Activated CD4-positive, alpha-beta T cell treated with anti-CD3 and anti-CD28 coated beads for 4 hours (primary cell): Measurements from ENCODE around the gene PPP1R12B.
A peak's percentile ranks its signal among the peaks of the same experiment; 100 is the strongest.
"Not testable (repeated sequence)": the region's sequence is repeated elsewhere in the genome, so short reads cannot be mapped to it uniquely, and the experiment has no call there.

Experiments
- DNase-seq, 2 donors: peaks; one replicate each; pipeline ENCODE4 v3.0.0-alpha.2; 2020

Gene PPP1R12B

DNA sequence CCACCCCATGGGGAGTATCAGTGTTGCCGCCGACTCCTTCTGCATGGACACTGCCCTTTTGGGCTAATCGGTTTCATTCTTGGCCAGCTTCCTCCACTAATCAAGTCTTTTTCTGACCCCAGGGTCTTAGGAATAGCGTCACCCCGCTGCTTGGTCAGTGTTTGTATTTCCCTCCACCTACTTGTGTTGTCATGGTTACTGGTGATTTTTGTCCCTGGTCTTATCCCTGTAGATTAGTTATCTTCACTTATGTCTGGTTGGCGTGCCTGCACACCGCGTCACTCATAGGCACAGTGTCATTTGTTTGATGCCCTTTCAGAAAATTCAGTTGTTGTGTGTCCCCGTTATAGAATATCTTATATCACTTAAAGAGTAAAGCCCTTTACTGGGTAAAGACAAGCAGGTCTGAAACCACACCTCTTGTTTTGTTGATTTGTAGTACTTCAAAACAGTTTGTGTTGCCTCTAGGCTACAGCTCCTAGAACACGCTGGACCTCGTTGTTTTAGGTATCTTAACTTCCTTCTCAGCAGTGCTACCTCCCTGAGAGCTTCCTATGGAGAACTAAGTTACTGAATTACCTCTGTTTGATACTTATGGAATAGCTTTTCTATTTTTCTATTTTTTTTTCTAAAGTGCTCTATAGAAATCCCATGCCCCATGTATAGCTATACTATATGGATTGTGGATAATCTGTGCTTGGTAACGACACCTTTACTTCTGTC is 868 bp downstream of the PPP1R12B start:
- peak in 1 of 2 donors; percentile 5 for DNase-seq

DNA sequence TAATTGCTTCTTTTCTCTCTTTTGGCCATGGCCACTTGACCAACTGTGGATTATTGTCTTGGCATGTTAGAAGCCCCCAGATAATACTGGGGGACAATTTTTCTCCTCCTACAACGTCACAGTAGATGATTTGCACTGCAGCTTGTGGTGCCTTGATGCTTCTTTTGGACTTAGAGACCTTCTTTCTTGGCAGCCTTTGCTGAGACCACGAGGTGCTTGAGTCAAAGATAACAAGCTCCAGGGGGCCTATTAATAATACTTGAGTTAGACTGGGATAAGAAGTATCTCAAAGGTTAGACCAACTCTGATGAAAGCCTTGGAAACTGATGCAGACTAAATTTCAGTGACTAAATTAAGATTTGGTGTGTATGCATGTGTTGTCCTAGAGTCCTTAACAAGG is 3.2 kb downstream of the PPP1R12B start:
- no peak for DNase-seq

DNA sequence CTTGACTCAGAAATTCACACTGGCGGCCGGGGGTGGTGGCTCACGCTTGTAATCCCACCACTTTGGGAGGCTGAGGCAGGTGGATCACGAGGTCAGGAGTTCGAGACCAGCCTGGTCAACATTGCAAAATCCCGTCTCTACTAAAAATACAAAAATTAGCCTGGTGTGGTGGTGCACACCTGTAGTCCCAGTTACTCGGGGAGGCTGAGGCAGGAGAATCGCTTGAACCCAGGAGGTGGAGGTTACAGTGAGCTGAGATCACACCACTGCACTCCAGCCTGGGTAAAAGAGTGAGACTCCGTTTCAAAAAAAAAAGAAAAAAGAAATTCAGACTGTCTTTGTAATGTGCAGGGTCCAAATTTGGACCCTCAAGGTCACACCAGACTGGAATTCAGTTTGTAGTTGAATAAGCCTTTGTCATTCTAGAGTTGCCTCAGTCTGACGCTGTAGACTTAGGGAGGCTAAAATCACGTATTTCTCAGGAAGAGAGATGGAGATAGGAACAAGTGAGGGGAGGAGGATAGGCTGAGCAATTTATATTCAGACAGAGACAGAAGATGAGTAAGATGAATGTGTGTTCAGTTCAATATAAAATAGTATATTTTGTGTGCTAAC is 4.2 kb downstream of the PPP1R12B start:
- DNase-seq = not testable (repeated sequence)

DNA sequence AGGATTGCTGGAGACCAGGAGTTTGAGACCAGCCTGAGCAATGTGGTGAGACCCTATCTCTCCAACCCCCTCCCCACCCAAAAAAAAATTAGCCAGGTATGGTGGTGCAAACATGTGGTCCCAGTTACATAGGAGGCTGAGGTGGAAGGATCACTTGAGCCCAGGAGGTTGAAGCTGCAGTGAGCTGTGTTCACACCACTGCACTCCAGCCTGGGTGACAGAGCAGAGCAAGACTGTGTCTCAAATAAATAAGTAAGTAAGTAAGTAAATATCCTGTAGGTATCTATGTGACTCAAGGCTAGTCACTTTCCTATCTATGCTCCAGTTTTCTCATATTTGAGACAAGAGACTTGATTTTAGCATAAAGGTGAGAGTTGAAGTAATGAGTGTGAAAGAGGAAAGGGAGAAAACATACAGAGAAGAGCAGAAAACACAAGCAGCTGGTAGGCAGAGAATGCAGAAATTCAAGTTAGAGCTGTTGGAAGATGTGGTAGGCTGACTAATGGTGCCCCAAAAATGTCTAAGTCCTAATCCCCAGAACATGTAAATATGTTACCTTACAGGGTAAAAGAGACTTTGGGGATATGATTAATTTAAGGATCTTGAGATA is 7.5 kb downstream of the PPP1R12B start:
- no peak for DNase-seq

DNA sequence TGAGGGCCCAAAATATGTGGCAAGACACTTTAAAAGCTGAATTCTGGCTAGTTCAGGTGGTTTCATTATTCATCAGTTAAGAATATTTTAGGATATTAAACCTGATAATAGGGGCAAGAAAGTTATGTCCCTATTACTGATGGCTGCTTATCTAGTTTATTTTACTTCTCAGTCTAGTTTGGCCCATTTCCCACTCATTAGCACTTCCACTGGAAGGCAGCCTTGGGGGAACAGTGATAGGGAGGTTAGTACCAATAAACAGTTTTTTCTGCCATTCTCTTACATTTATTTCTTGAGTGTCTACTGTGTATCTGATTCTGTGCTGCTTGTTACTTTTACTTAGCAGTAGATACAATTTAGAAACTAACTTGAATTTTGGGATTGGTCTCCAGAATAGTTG is 9.0 kb downstream of the PPP1R12B start:
- DNase-seq = no peak

DNA sequence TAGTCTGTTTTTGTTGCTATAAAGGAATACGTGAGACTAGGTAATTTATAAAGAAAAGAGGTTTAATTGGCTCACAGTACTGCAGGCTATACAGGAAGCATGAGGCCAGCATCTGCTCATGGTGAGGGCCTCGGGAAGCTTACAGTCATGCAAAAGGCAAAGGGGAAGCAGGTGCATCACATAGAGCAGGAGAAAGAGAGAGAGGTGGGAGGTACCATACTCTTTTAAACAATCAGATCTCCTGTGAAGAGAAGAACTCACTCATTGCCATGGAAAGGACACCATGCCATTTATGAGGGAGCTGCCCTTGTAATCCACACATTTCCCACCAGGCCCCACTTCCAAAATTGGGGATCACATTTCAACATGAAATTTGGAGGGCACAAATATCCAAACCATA is 12.7 kb downstream of the PPP1R12B start:
- DNase-seq = no peak

DNA sequence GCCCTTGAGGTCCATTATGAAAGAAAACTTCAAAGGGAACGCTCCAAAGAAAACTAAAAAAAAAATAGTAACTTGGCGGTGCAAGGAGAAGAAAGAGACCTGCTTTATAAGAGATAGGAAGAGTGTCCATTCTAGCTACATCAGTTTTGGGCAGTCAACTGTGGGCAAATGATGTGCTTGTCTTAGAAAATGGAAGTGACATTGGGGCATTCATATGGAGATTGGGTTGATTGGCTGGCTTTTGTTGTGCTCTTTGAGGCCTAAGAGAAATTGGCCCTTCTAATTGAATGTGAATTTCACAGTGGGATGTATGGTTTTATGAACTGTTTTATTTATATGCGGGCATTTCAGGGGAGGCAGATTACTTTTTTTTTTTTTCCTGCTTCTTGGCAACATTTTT is 13.2 kb downstream of the PPP1R12B start:
- no peak for DNase-seq

DNA sequence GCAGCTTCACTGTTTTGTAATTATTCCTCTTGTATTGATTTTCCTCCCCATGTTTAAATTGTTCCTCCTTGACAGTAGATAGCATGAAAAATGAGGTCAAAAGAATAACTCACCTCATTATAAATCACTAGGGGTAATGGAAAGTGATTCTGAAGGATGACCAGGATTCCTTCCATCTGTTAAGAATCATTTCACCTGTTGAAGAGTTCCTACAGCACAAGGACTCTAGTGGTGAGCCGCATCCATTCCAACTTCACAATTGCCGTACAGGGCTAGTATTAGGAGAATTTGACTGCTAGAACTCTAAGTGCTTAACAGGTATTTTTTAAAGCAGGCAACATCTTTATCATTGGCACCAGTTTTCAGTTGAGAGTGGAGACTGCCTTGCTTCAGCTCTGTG is 13.7 kb downstream of the PPP1R12B start:
- no peak for DNase-seq

DNA sequence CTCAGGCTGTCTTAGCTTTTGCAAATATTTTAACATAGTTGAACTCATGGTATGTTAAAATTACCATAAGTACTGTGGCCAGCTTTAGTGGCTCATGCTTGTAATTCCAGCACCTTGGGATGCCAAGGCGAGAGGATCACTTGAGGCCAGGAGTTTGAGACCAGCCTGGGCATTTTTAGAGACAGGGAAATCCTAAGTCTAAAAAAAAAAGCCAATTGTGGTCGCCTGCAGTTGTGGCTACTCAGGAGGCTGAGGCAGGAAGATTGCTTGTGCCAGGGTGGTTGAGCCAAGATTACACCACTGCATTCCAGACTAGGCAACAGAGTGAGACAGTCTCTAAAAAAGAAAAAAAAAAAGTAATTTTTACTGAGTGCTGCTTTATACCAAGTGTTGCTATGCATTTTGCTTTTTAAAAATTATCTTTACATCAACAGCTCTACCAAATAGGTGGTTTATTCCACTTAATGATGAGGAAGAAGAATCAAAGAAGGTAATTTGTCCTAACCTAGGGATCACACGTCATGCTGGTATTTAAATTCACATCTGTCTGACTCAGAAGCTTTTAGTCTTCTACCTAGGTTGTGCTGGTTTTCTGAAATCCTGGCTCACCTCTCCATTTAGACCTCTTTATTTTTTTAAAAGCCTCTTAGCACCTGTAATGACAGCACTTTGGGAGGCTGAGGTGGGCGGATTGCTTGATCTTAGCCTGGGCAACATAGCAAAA is 16.8 kb downstream of the PPP1R12B start:
- DNase-seq = no peak

DNA sequence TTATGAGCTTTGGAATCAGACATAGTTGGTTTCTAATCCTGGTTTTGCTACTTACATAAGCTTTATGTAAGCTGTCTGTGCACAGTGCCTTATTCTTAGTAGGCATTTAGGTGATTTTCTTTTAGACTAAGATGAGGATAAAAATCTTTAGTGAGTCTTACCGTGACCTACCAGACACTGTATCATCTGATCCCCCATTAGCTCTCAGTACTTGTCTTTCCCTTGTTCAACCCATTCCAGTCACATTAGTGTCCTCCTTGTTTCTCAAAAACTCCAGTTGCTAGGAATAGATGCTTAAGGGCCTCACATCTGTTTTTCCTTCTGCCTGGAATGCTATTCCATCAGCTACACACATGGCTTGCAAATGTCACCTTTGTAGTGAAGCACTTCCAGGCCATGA is 18.8 kb downstream of the PPP1R12B start:
- DNase-seq = no peak

DNA sequence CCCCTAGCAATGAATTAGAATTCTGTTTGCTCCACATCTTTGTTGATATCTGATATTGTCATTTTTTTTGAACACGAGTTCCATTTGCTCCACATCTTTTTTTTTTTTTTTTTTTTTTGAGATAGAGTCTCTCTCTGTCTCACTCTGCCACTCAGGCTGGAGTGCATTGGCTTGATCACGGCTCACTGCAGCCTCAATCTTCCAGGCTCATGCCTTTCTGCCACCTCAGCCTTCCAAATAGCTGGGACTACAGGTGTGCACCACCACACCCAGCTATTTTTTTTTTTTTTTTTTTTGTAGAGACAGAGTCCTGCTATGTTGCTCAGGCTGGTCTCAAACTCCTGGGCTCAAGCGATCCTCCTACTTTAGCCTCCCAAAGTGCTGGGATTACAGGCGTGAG is 22.4 kb downstream of the PPP1R12B start:
- DNase-seq = not testable (repeated sequence)

DNA sequence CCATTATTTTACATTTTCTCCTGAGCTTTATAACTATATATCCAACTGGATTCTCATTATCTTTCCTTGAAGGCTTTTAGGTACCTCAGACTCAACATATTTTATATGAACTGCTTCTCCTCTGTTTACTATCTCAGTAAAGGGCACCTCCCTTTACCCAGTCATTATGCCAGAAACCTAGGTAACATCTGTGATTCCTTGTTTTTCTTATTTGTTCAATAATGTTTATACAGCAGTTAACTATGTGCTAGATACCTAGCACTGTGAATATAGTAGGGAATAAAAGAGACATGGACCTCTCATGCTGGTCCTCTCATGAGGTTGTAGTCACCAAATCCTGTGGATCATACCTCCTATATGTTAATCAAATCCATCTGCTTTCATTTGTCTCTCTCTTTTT is 25.6 kb downstream of the PPP1R12B start:
- no peak for DNase-seq

DNA sequence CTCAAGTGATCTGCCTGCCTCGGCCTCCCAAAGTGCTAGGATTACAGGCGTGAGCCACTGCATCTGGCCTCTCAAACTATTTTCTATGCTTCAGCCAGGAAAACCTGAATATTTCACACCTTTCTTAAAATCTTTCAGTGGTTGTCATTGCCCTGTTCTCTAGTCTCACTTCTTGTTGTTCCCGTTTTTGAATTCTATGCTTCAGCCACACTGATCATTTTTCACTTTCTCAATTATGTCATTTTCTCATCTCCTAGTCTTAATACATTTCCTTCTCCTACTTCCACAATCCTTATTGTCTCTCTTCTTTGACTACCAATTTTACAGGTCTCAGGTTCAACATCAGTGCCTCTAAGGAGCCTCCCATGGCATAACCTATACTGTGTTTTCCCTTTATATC is 26.7 kb downstream of the PPP1R12B start:
- not testable (repeated sequence) for DNase-seq

DNA sequence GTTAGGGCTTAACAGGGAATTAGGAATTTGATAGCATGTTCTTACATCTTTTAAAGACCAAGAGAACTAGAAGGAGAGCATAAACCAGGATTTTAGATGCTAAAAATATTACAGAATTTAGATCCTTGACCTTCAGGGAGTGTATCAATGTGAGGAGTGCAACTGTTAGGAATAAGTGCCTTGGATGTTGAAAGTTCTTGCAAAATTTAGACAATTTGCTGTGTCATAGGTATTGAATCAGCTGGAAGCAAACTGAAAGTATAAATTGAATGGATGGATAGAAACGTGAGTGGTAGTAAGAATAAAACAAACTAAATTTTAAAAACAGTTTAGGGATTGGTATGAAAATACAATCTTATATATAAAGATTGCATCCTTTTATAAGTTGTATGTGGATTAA is 27.7 kb downstream of the PPP1R12B start:
- DNase-seq = no peak

DNA sequence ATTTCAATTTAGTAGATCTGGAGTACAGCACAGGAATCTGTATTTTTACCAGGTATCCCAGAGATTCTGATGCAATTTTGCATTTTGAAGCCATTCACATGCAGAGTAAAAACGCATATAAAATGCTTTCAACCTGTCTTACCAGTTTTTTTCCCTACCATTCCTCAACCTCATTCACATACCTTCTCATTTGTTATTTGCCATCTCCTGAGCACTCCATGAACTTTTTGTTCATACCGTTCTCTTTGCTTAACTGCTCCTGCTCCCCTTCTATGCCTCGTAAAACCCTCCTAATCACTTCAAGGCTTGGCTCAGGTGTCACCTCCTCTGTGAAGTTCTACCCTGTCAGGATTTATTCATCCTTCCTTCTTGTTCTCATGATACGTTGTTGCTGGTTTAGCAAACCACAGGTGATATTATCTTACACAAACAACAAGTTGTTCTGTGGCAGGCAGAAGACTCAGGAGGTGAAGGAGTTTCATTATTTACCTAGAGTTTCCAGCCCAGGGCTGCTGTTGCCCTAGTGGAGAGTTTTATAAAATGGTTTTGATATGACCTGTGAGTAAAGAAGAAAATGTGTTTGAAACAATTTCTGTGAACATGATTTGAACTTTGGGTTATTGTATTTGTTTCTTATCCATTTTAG is 31.5 kb downstream of the PPP1R12B start:
- DNase-seq = not testable (repeated sequence)

DNA sequence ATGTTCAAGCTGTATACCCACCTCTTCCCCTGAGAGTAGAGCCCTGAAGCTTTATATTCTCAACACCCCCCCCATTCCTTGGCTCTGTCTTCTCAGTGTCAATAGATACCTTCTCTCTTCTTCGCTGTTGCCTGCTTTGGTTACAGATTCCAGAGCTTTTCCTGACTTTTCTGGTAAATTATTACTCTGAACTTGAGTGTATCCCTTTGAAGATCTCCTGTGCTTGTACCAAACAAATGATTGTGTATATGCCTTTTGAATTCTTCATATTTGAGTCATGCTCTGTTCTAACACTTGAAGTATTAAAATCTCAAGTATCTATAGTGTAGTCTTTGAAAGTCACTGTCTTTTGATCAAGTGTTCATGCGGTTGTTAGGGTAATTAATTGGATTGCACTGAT is 32.0 kb downstream of the PPP1R12B start:
- DNase-seq = not testable (repeated sequence)

DNA sequence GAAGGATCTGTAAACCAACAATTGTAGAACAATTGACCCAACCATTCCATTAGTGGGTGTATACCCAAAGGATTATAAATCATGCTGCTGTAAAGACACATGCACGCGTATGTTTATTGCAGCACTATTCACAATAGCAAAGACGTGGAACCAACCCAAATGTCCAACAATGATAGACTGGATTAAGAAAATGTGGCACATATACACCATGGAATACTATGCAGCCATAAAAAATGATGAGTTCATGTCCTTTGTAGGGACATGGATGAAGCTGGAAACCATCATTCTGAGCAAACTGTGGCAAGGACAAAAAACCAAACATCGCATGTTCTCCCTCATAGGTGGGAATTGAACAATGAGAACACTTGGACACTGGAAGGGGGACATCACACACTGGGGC is 33.4 kb downstream of the PPP1R12B start:
- DNase-seq = not testable (repeated sequence)

DNA sequence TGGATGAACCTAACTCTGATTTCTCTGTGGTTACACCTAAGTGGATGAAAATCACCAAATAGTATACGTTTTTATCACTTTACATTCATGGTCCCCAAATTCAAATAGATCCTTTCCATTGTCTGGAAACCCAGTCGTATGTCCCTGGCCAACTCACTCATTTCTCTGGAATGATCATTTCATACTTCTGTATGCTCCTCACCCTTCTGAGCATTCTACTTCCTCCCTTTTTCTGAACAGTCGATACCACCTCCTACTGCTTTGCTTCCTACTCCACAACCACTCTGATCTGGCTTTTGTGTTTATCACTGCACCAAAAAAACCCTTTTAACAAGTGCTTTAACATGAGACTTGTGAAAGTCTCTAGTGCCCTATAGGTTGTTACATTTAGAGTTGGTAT is 47.3 kb downstream of the PPP1R12B start:
- not testable (repeated sequence) for DNase-seq

DNA sequence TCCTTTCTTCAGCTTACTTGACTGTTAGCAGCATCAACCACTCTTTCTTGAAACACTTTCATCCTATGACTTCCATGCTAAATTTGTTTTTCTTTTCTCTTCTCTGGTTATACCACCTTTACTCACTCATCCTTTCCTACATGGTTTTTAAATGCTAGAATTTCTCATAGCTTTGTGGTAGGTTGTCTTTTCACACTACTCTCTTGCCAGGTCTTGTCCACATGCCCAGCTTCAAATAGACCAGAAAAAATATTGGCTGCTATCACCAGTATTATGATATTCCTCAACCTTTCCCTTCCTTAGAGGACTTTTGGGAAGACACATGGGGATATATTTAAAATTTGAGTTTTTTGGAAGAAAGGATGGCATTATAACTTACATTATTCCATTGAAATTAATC is 48.8 kb downstream of the PPP1R12B start:
- no peak for DNase-seq

DNA sequence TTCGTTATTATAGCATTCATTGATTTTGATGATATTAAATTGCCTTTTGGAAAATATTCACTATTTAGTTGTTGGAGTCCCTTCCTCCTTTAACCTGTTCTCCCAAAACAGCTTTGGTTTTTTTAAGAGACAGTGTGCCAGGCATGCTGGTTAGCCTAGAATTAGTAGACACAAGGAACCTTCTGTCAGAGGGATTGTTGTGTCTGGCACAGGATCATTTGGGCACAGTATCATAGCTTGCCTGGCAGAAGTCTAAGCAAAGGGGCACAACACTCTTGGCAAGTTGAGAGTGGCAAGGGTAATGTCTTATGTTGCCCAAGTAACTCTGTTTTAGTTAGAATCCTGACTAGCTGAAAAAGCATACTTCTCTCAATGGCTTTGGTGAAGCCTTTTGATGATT is 49.9 kb downstream of the PPP1R12B start:
- DNase-seq = not testable (repeated sequence)

DNA sequence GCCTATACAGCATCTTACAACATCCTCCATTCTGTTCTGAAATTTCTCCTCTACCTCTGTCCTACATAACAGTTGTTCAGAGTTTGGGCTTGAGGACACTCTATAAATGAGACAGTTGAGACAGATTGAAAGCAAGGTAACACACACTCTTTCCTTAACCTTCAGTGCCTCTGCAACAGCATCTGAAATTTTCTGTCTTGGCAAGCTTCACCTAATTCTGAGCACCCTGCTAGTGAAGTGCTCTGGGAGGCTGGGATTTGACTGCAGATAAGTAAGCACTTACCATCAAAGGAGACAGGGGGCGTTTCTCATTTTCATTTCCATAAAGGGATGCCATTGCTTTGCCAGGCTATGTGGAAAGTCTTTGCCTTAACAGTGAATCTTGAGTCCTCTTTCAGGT is 53.3 kb downstream of the PPP1R12B start:
- not testable (repeated sequence) for DNase-seq

DNA sequence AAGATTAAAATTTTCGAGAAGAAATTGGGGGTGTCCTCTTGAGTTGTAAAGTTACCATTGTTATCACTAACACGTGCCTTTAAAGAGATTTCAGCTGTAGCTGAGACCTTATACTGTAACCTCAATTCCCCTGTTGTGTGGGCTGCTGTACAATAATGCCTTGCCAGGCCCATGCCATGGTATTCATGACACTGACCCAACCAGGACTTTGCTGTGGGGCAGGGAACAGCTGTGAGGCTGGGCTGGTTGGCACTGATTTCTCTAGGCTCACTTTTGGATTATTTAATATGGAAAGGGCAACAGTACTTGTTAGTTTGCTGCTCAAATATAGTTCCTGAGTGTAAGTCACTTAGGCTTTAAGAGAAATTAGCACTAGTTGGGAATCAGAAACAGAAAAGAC is 54.9 kb downstream of the PPP1R12B start:
- DNase-seq = not testable (repeated sequence)

DNA sequence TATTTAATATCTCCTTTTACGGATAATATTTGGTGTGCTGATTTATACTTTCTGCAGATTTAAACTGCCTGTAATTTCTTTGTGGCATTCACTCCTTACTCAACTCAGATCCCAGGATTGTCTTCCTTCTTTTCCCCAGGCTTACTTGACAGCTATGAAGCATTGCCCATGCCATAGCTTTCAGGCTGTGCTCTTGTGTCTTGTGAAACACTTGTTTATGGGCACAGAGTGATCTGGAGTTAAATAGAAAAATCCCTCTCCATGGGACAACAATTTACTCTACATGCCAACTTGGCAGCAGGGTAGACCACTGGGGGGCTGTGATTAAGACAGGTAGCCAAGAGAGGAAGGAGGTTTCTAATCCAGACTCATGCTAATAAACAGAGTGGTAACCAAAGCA is 57.4 kb downstream of the PPP1R12B start:
- DNase-seq = no peak
